Endothelial cell of umbilical vein (primary cell): ENCODE measurements around the gene SRL. TPM values are rescaled to one million over a fixed set of nuclear protein-coding genes. Genes with fewer than 3 reads are reported as not detected.

Source experiments
- BruUV-seq: library from RNA; stranded (reverse); fragments of 400-500 nt; replicated peaks from 2 replicates; lab custom pipeline; 2021; lab: Mats Ljungman, UMichigan
- CTCF ChIA-PET: fragments of 300-600, 350-600 bp; sonication (Branson Sonifier 250); formaldehyde crosslinking; loops from one replicate; lab custom pipeline; 2021; ENCODE audit warnings: antibody characterized with exemption, inconsistent platforms; lab: Charles Lee
- POLR2A ChIA-PET: fragments of 300-600, 350-600 bp; sonication (Branson Sonifier 250); formaldehyde crosslinking; loops from one replicate; lab custom pipeline; 2021; ENCODE audit warnings: antibody characterized with exemption, inconsistent platforms; lab: Charles Lee
- DNase-seq: peaks from one replicate; pipeline ENCODE4 v3.0.0-alpha.2; 2011; ENCODE audit warnings: low read depth, low spot score
- FAIRE-seq: peaks from 2 replicates; lab custom pipeline; 2011; peaks lifted over from hg19 to GRCh38; lab: Jason Lieb, UNC
- H2AFZ ChIP-seq: 2 replicates; pipeline ENCODE4 v1.6.0; 2012; ENCODE audit warnings: low read depth, low read length, control low read depth, inconsistent platforms
- H3K27ac ChIP-seq: 2 replicates; pipeline ENCODE4 v1.5.1; 2011; ENCODE audit warnings: low read depth, mild to moderate bottlenecking, control low read depth, low read length, moderate library complexity; ENCODE audit not compliant: insufficient read depth
- H3K27me3 ChIP-seq, 2 experiments: 2 replicates each; pipeline versions ENCODE4 v1.6.0 to v1.6.1; 2011; ENCODE audit warnings: low read length in 2 of 2, mixed read lengths in 1 of 2; ENCODE audit not compliant: control insufficient read depth in 2 of 2, insufficient read depth in 2 of 2
- H3K36me3 ChIP-seq, 2 experiments: 2 replicates in 1 of 2; 3 replicates in 1 of 2; pipeline ENCODE4 v1.5.1; 2011; ENCODE audit warnings: low read length in 2 of 2, mild to moderate bottlenecking in 1 of 2, moderate library complexity in 1 of 2; ENCODE audit not compliant: control insufficient read depth in 2 of 2, insufficient read depth in 2 of 2; ENCODE audit errors: extremely low read depth in 1 of 2
- H3K4me1 ChIP-seq: 3 replicates; pipeline ENCODE4 v1.5.1; 2011; ENCODE audit warnings: mild to moderate bottlenecking, low read length; ENCODE audit not compliant: control insufficient read depth, insufficient read depth; ENCODE audit errors: extremely low read depth
- H3K4me2 ChIP-seq: 2 replicates; pipeline ENCODE4 v1.6.1; 2011; ENCODE audit warnings: low read length, control low read depth, mixed read lengths; ENCODE audit not compliant: insufficient read depth
- H3K4me3 ChIP-seq, 3 experiments: fragments of 200-600 bp in 1 of 3; sonication (generic), shearing (Covaris generic) in 1 of 3; replicated peaks in 1 of 3; 2 replicates each; pipeline ENCODE4 v1.5.1; 2011 to 2016; ENCODE audit warnings: control low read depth in 3 of 3, low read length in 3 of 3, mild to moderate bottlenecking in 2 of 3, inconsistent platforms in 1 of 3, low read depth in 1 of 3, moderate library complexity in 1 of 3; ENCODE audit not compliant: insufficient read depth in 1 of 3
- H3K79me2 ChIP-seq: 2 replicates; pipeline ENCODE4 v1.6.0; 2012; ENCODE audit warnings: low read length, inconsistent platforms; ENCODE audit not compliant: control insufficient read depth, insufficient read depth
- H3K9ac ChIP-seq: replicated peaks from 2 replicates; pipeline ENCODE3; 2011; ENCODE audit warnings: low read length, control low read depth; ENCODE audit not compliant: insufficient read depth; ENCODE audit errors: extremely low read depth
- H3K9me1 ChIP-seq: replicated peaks from 3 replicates; pipeline ENCODE4 v1.6.0; 2011; ENCODE audit warnings: mild to moderate bottlenecking, low read length; ENCODE audit not compliant: control insufficient read depth, insufficient read depth; ENCODE audit errors: extremely low read depth
- H3K9me3 ChIP-seq: replicated peaks from 2 replicates; pipeline ENCODE4 v1.5.1; 2012; ENCODE audit warnings: low read length, inconsistent platforms; ENCODE audit not compliant: control insufficient read depth, insufficient read depth
- H4K20me1 ChIP-seq: replicated peaks from 2 replicates; pipeline ENCODE3; 2011; ENCODE audit warnings: mild to moderate bottlenecking, low read length; ENCODE audit not compliant: control insufficient read depth, insufficient read depth; ENCODE audit errors: extremely low read depth
- CTCF ChIP-seq, 2 donors: IDR thresholded peaks; 1 replicate in 1 of 2; 2 replicates in 1 of 2; pipeline ENCODE4 v1.5.1; 2011; ENCODE audit warnings: low read length in 2 of 2, mild to moderate bottlenecking in 2 of 2, moderate library complexity in 2 of 2, control low read depth in 1 of 2, inconsistent platforms in 1 of 2, low read depth in 1 of 2; ENCODE audit not compliant: insufficient read depth in 1 of 2; ENCODE audit errors: extremely low read depth in 1 of 2
- EZH2 ChIP-seq: IDR thresholded peaks from 2 replicates; pipeline ENCODE4 v1.6.1; 2012; ENCODE audit warnings: borderline replicate concordance, low read depth, mild to moderate bottlenecking, moderate library complexity, low read length, inconsistent platforms; ENCODE audit not compliant: severe bottlenecking
- FOS ChIP-seq: IDR thresholded peaks from 2 replicates; pipeline ENCODE4 v1.6.1; 2011; ENCODE audit warnings: mild to moderate bottlenecking, low read length, moderate library complexity, borderline replicate concordance; ENCODE audit not compliant: insufficient read depth
- JUN ChIP-seq: IDR thresholded peaks from 2 replicates; pipeline ENCODE4 v1.6.1; 2011; ENCODE audit warnings: borderline replicate concordance, low read depth; ENCODE audit not compliant: insufficient read length, insufficient read depth
- MAX ChIP-seq: IDR thresholded peaks from 2 replicates; pipeline ENCODE4 v1.6.1; 2011; ENCODE audit not compliant: insufficient read depth, insufficient read length
- POLR2A ChIP-seq: IDR thresholded peaks from 2 replicates; pipeline ENCODE4 v1.6.1; 2012; ENCODE audit warnings: low read depth, mild to moderate bottlenecking, control low read depth, low read length
- POLR2AphosphoS5 ChIP-seq: IDR thresholded peaks from 2 replicates; pipeline ENCODE4 v1.6.1; 2012; ENCODE audit warnings: low read depth, mild to moderate bottlenecking, control low read depth, low read length, moderate library complexity; ENCODE audit not compliant: insufficient read depth
- dilution Hi-C: fragments of 300-500 bp; cut with MboI; formaldehyde crosslinking; loops from one replicate; pipeline ENCODE4 v1.15.0; 2019; ENCODE audit warnings: low sequenced_read_pairs; ENCODE audit not compliant: extremely low pct_ligation_motif_present
- intact Hi-C: fragments of 100-400 bp; cut with micrococcal nuclease; formaldehyde crosslinking; loops from one replicate; pipeline ENCODE4 v1.10.0; 2022
- polyA plus RNA-seq, 4 experiments: library from polyadenylated mRNA; depleted of rRNA in 3 of 4; stranded (reverse) in 3 of 4; unstranded in 1 of 4; fragments of >200 nt; gene quantifications; 2 replicates each; pipeline versions ENCODE4 v1.2.1 to v1.2.3, GENCODE V29; 2011 to 2012; ENCODE audit warnings: missing spikeins in 1 of 4
- total RNA-seq: library from RNA; stranded (reverse); gene quantifications from 2 replicates; pipeline ENCODE4 v1.2.3, GENCODE V29; 2021

The SRL gene
- total and polyA plus RNA-seq, 2 donors (not counting 3 experiments of a cell fraction or from before 2014, with no cell fraction given) = 0.21 to 0.29 TPM

- BruUV-seq = no TSS peak
- no peaks in the 10 kb centered on the region for H3K9me1 ChIP-seq
- no peak overlapping the region for H2AFZ ChIP-seq
- no peak overlapping the region for H3K9ac ChIP-seq
- H4K20me1 ChIP-seq = no peaks in the 10 kb centered on the region
- no peaks in the 10 kb centered on the region for H3K9me3 ChIP-seq
- H3K4me2 ChIP-seq = no peak overlapping the region
- H3K27me3 ChIP-seq = no peaks in the 10 kb centered on the region
- dilution Hi-C loops = no loop called here
- POLR2A ChIA-PET = no interaction called here
- TF ChIP-seq POLR2AphosphoS5 = no peak
- TF ChIP-seq MAX = no peak
- no peak for TF ChIP-seq POLR2A
- no peak for TF ChIP-seq JUN
- TF ChIP-seq FOS = no peak
- no peak for FAIRE-seq
- H3K27ac ChIP-seq = no peak overlapping the region
- H3K79me2 ChIP-seq = no peaks in the 10 kb centered on the region
- DNase-seq = no peak
- no peaks in the 10 kb centered on the region for H3K4me1 ChIP-seq
- no peak overlapping the region for H3K4me3 ChIP-seq
- intact Hi-C loops = no loop called here
- H3K36me3 ChIP-seq = no peaks in the 10 kb centered on the region
- CTCF ChIA-PET = no interaction called here
These were observed 34.1 kb downstream of the SRL start for GRCh38 chr16:4207683-4208340.

GRCh38 chr16:4207229-4207628, 34.7 kb downstream of the SRL start:
- Histone ChIP-seq H3K27ac (no peak overlapping the region), H3K4me2 (no peak overlapping the region), H4K20me1 (no peaks in the 10 kb centered on the region), H3K9ac (no peak overlapping the region), H3K4me1 (no peaks in the 10 kb centered on the region), H3K4me3 (no peak overlapping the region), H3K27me3 (no peaks in the 10 kb centered on the region), H3K36me3 (no peaks in the 10 kb centered on the region), H3K9me1 (no peaks in the 10 kb centered on the region), H3K9me3 (no peaks in the 10 kb centered on the region), H2AFZ (no peak overlapping the region), H3K79me2 (no peaks in the 10 kb centered on the region)
- dilution Hi-C loops = no loop called here
- BruUV-seq = no TSS peak
- FAIRE-seq (no peak), DNase-seq (no peak)
- intact Hi-C loops = no loop called here
- POLR2A ChIA-PET = no interaction called here
- TF ChIP-seq EZH2 (no peak), JUN (no peak), MAX (no peak), CTCF (IDR thresholded peaks at IDR 0.05; ENCODE audit: extremely low read depth in 1 of 2, insufficient read depth in 1 of 2, low read depth in 1 of 2, low read length in 2 of 2) (no peak)
- CTCF ChIA-PET = no interaction called here
